Erythroblast (primary cell): ENCODE measurements around the gene C6orf141.

Experiments used
- DNase-seq, 2 experiments: peaks; one replicate each; lab custom pipeline; 2025; lab: John Stamatoyannopoulos, UW
- GATA1 ChIP-seq: IDR thresholded peaks from 2 replicates; pipeline ENCODE4 v1.6.1; 2011; ENCODE audit warnings: low read depth, mild to moderate bottlenecking, control low read depth, low read length, moderate library complexity
- POLR2A ChIP-seq: IDR thresholded peaks from 2 replicates; pipeline ENCODE4 v1.6.1; 2011; ENCODE audit warnings: mild to moderate bottlenecking, low read length

Gene C6orf141

GRCh38 chr6:49550492-49551077, at the start of gene C6orf141:
Gene C6orf141, plus strand, starts transcription at chr6:49550668. Its CDS starts 125 bp downstream, at chr6:49550793.
- DNase-seq, result peak; percentile 61 to 68
- TF ChIP-seq POLR2A, result no peak
- no peak for TF ChIP-seq GATA1

GRCh38 chr6:49504666-49505065, 45.8 kb upstream of the C6orf141 start:
- DNase-seq, result no peak
- TF ChIP-seq POLR2A, result no peak
- no peak for TF ChIP-seq GATA1

DNA sequence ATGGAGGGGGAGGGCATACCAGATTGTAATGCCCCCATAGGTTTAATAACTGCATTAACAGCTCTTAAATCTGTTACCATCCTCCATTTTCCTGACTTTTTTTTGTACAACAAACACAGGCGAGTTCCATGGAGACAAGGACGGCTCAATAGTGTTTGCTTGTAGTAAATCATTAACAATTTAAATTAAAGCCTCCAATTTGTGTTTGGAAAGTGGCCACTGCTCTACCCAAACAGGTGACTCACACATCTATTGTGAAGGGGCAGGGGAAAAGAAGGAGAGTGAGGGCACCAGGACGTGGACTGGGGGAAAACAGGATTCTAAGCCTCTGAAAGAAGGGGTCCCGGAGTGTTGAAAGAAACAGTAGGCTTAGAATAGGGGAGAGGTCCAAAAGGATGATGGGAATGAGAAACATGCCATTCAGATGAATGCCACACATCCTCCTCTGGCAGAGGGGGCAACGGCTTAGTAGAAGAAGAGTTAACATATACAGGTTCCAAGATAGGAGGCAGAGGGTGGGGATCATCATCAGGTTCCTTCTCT, 43.8 kb upstream of the C6orf141 start:
- TF ChIP-seq POLR2A, result no peak
- no peak for TF ChIP-seq GATA1
- no peak for DNase-seq

DNA sequence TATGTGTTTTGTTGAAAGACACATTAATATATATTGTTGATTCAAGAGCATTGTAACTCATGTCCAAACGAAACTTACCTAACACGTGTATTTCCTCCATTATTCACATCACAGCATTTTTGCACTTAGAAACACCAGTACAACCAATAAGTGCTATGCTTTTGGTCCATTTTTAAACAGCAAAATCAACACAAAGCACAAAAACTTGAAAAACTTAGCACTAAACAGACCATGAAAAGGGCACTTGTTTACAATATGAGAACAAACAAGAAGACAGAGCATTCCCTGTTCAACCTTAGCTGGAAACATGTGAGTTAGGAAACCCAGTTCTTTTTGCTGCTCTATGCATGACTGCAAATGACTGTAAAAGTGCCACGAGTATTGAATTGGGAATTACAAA, 41.1 kb upstream of the C6orf141 start:
- no peak for DNase-seq
- TF ChIP-seq POLR2A, result no peak
- TF ChIP-seq GATA1, result no peak

GRCh38 chr6:49513153-49513989, 37.1 kb upstream of the C6orf141 start:
- no peak for TF ChIP-seq POLR2A
- no peak for TF ChIP-seq GATA1
- no peak for DNase-seq

GRCh38 chr6:49514571-49515484, 35.6 kb upstream of the C6orf141 start:
- DNase-seq, result no peak
- no peak for TF ChIP-seq GATA1
- TF ChIP-seq POLR2A, result no peak

- TF ChIP-seq GATA1, result no peak
- no peak for TF ChIP-seq POLR2A
- no peak for DNase-seq
Observed at GRCh38 chr6:49515485-49516146, 34.9 kb upstream of the C6orf141 start.

- DNase-seq, result no peak
Observed at GRCh38 chr6:49516147-49516505, 34.3 kb upstream of the C6orf141 start.

DNA sequence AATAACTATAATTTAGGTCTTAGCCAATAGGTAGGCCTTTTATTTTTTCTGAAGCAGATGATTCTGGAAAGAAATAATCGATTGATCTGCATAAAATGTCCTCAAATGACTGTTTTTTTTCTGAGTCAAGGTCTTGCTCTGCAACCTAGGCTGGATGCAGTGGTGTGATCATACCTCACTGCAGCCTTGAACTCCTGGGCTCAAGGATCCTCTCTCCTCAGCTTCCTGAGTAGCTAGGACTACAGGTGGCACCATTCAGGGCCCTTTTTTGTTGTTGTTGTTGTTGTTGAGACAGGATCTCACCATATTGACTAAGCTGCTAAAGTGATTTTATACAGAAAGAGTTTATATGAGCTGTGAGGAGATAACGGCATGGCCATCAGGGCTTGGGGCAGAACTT, 32.5 kb upstream of the C6orf141 start:
- DNase-seq, result no peak
- TF ChIP-seq POLR2A, result no peak
- no peak for TF ChIP-seq GATA1

More at GRCh38 chr6:49516147-49516505, 34.3 kb upstream of the C6orf141 start:
- no peak for TF ChIP-seq GATA1
- TF ChIP-seq POLR2A, result no peak

- TF ChIP-seq GATA1, result no peak
- DNase-seq, result no peak
Observed at GRCh38 chr6:49519660-49520059, 30.8 kb upstream of the C6orf141 start.

DNA sequence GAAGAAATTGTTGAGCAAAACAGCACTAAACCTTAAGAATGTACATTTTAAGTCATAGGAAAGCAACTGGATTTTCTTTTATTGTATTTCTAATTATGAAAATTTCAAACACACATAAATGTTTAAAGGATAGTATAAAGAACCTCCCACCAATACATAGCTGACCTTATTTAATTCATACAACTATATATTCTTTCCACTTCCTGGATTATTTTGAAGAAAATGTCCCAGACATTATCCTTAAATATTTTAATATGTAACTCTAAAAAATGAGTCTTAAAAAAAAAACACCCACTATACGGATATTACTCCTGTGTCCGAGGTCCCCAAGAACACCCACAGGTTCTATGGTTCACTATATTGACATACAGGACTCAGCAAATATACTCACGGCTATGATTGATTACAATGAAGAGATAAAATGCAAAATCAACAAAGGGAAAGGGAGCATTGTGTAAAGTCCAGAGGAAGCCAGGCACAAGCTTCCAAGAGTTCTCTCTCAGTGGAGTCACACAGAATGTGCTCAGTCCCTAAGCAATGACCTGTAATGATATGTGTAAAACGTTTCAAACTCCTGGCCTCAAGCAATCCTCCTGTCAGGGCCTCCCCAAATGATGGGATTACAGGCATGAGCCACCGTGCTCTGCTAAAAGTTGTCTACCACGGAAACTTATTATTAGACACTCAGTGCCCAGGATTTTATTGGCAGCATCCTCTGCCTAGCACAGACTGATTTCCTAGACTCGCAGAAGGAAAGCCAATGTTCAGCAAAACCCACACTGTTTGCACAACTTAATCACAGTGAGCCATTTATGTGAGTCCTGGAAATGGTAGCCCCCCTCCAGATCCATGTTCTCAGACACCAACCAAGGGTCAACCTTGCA, 27.5 kb upstream of the C6orf141 start:
- TF ChIP-seq GATA1 (no peak), POLR2A (no peak)
- DNase-seq, result no peak

DNA sequence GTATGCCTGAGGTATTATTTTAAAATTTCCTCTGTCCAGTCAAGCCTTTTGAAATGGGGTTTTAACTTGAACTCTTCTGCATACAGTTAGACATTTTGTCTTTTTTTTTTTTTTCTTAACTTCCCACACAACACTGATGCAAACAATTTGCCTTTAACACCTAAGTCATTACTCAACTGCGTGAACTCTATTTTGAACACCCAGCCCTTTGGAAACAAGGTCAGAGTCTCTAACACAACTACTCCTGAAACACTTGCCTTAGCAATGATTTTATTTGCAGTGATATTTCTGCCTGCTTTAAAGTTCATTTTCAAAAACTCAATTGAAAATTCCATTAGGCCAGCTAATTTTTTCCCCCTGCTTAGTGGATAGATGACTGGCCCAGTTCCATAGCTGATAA, 26.6 kb upstream of the C6orf141 start:
- no peak for DNase-seq
- TF ChIP-seq POLR2A (no peak), GATA1 (no peak)

DNA sequence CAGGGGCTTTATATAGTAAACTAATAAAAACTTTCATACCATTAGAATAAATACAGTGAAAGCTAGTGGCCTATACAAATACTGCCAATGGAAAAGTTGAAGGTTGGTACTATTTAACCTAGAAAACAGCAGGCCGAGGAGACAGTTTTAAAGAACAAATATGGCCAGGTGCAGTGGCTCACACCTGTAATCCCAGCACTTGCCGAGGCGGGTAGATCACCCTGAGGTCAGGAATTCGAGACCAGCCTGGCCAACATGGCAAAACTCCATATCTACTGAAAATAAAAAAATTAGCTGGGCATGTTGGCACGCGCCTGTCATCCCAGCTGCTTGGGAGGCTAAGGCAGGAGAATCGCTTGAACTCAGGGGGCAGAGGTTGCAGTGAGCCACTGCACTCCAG, 25.9 kb upstream of the C6orf141 start:
- TF ChIP-seq POLR2A (no peak), GATA1 (no peak)
- no peak for DNase-seq
